DND-41 (cell line): ENCODE results near the gene NUTF2.
A peak's percentile ranks its signal among the peaks of the same experiment; 100 is the strongest.

Source experiments
- ATAC-seq: fragments of 200-7000 bp; cut with Tn5 transposase; 3 replicates; pipeline ENCODE4 v1.9.1; 2021; ENCODE audit warnings: low read depth; ENCODE audit not compliant: insufficient read depth
- DNase-seq: peaks from one replicate; pipeline ENCODE4 v3.0.0-alpha.2; 2020
- H2AFZ ChIP-seq: 2 replicates; pipeline ENCODE4 v1.6.0; 2012; ENCODE audit warnings: low read depth, low read length
- H3K27ac ChIP-seq: 2 replicates; pipeline ENCODE4 v1.5.1; 2012; ENCODE audit warnings: low read length, inconsistent platforms
- H3K27me3 ChIP-seq: fragments of 200-600 bp; sonication (generic); 2 replicates; pipeline ENCODE4 v1.6.0; 2012; ENCODE audit warnings: low read length, mild to moderate bottlenecking, inconsistent platforms; ENCODE audit not compliant: insufficient read depth, poor library complexity
- H3K36me3 ChIP-seq: 2 replicates; pipeline ENCODE4 v1.5.1; 2012; ENCODE audit warnings: low read length, inconsistent platforms; ENCODE audit not compliant: insufficient read depth
- H3K4me1 ChIP-seq: 2 replicates; pipeline ENCODE4 v1.5.1; 2012; ENCODE audit warnings: mild to moderate bottlenecking, low read length; ENCODE audit not compliant: insufficient read depth
- H3K4me2 ChIP-seq: 2 replicates; pipeline ENCODE4 v1.6.0; 2012; ENCODE audit warnings: mild to moderate bottlenecking, moderate library complexity, low read length, inconsistent platforms; ENCODE audit not compliant: insufficient read depth
- H3K4me3 ChIP-seq, 2 experiments: fragments of 200-600 bp in 1 of 2; shearing (Covaris generic) in 1 of 2; 2 replicates each; pipeline ENCODE4 v1.5.1; 2012 to 2016; ENCODE audit warnings: inconsistent platforms in 2 of 2, low read length in 2 of 2, mild to moderate bottlenecking in 2 of 2, low read depth in 1 of 2, moderate library complexity in 1 of 2
- H3K79me2 ChIP-seq: 2 replicates; pipeline ENCODE4 v1.6.0; 2012; ENCODE audit warnings: low read length, inconsistent platforms; ENCODE audit not compliant: insufficient read depth
- H3K9ac ChIP-seq: 2 replicates; pipeline ENCODE4 v1.6.0; 2012; ENCODE audit warnings: low read depth, mild to moderate bottlenecking, inconsistent platforms, low read length, moderate library complexity
- H3K9me3 ChIP-seq: 2 replicates; pipeline ENCODE4 v1.5.1; 2012; ENCODE audit warnings: low read length, moderate library complexity, mild to moderate bottlenecking, inconsistent platforms; ENCODE audit not compliant: insufficient read depth, severe bottlenecking
- H4K20me1 ChIP-seq: 2 replicates; pipeline ENCODE4 v1.6.0; 2012; ENCODE audit warnings: low read length; ENCODE audit not compliant: insufficient read depth
- EZH2 ChIP-seq: IDR thresholded peaks from 3 replicates; pipeline ENCODE4 v1.6.1; 2012; ENCODE audit warnings: borderline replicate concordance, low read depth, mild to moderate bottlenecking, moderate library complexity, low read length, inconsistent platforms; ENCODE audit not compliant: severe bottlenecking
- TF ChIP-seq, protein P1 (sequence below): IDR thresholded peaks from 2 replicates; pipeline ENCODE4 v1.5.1; 2012; ENCODE audit warnings: borderline replicate concordance, low read length, moderate library complexity, mild to moderate bottlenecking; ENCODE audit not compliant: poor library complexity, severe bottlenecking; ENCODE audit errors: extremely low read depth

NUTF2 gene

DNA sequence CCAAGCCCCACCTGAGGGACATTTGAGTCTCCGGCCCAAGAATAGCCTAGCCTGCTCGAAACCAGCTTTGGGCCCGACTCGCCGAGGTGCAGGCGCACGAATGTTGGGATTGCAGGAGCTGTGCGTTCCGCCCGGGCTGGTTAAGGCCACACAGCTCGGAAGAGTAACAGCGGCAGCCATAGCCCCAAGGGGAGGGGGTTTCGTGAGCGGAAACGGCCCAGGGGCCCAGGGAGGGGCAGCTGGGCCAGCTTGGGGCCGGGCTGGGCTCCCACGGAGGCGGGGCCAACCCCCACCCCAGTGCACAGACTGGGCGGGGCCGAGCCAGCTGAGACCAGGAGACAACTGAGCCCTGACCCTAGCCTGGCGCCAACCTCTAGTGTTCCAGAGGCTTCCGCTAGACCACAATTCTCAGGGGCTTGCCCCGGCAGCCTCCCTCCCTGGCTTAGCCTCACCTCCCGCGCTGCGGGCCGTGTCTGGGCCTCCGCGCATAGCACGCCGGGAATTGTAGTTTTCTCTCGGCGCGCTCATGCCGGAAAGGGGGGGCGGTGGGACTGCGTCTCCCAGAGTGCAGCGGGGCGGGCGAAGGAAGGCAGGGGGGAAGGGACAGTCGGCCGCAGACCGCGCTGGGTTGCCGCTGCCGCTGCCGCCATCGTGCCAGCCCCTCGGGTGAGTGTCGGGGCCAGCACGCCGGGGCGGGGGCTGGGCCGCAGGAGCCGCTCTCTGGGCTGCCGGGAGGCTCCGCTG lies at the start of gene NUTF2:
Gene NUTF2 (plus strand): TSS at position 614 of the 744 bp plus-strand sequence. CDS start 18,198 bp downstream, outside the sequence.
- H3K4me2 ChIP-seq = peak within 1 kb of the TSS; percentile 79
- H3K9ac ChIP-seq = peak within 1 kb of the TSS; percentile 95
- H3K9me3 ChIP-seq = no peaks in the 10 kb centered on the region
- DNase-seq (peak; percentile 98), ATAC-seq (peak; percentile 69)
- peak within 1 kb of the TSS; percentile 98 to 99 for H3K4me3 ChIP-seq
- peaks cover 61% of the 10 kb centered on the region for H3K4me1 ChIP-seq
- H3K36me3 ChIP-seq = peaks cover 38% of the 10 kb centered on the region
- H2AFZ ChIP-seq = peak within 1 kb of the TSS; percentile 75
- H3K27ac ChIP-seq = peak within 1 kb of the TSS; percentile 86
- peaks cover 59% of the 10 kb centered on the region for H4K20me1 ChIP-seq
- no peaks in the 10 kb centered on the region for H3K27me3 ChIP-seq
- TF ChIP-seq EZH2 = no peak
- TF ChIP-seq, protein P1, sequence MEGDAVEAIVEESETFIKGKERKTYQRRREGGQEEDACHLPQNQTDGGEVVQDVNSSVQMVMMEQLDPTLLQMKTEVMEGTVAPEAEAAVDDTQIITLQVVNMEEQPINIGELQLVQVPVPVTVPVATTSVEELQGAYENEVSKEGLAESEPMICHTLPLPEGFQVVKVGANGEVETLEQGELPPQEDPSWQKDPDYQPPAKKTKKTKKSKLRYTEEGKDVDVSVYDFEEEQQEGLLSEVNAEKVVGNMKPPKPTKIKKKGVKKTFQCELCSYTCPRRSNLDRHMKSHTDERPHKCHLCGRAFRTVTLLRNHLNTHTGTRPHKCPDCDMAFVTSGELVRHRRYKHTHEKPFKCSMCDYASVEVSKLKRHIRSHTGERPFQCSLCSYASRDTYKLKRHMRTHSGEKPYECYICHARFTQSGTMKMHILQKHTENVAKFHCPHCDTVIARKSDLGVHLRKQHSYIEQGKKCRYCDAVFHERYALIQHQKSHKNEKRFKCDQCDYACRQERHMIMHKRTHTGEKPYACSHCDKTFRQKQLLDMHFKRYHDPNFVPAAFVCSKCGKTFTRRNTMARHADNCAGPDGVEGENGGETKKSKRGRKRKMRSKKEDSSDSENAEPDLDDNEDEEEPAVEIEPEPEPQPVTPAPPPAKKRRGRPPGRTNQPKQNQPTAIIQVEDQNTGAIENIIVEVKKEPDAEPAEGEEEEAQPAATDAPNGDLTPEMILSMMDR = peak; percentile 1
- peaks cover 84% of the 10 kb centered on the region for H3K79me2 ChIP-seq

DNA sequence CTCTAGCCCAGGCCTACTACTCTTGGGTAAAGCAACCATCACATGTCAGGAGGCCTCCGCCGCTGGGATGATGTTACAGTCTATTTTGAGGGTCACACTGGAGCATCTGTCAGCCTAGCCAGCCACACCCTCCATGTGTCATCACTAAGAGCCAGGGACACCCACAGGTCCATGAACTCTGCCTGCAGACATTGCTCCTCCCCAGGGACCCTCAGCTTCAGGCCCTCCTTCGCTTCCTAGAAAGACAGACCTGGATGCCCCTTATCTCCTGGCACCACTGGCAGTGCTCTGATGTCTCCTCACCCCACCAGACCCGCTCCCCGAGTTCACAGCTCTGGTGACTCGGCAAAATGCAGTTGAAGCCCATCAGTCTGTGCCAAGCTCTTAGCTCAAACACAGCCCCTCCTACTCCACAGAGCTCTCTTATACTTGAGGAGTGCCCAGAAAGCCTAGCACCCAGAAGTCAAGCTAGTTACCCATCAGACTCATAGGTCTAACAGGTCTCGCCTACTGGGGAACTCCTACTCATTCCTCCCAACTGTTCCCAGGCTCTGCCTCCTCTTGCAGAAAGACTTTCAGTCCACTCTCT lies 46.3 kb upstream of the NUTF2 start:
- ATAC-seq (no peak), DNase-seq (no peak)
- H3K36me3 ChIP-seq = peaks cover 53% of the 10 kb centered on the region
- H3K27me3 ChIP-seq = no peaks in the 10 kb centered on the region
- no peak overlapping the region for H3K4me2 ChIP-seq
- H2AFZ ChIP-seq = no peak overlapping the region
- no peak overlapping the region for H3K4me3 ChIP-seq
- no peaks in the 10 kb centered on the region for H3K9me3 ChIP-seq
- H3K27ac ChIP-seq = peak overlapping the region; percentile 22; the same call in 1 of the 2 replicates
- H4K20me1 ChIP-seq = peaks cover 6% of the 10 kb centered on the region; the same call in 1 of the 2 replicates
- peaks cover 80% of the 10 kb centered on the region for H3K79me2 ChIP-seq
- H3K9ac ChIP-seq = no peak overlapping the region
- H3K4me1 ChIP-seq = peaks cover 21% of the 10 kb centered on the region
- TF ChIP-seq EZH2 = no peak
- TF ChIP-seq, protein P1 = no peak

DNA sequence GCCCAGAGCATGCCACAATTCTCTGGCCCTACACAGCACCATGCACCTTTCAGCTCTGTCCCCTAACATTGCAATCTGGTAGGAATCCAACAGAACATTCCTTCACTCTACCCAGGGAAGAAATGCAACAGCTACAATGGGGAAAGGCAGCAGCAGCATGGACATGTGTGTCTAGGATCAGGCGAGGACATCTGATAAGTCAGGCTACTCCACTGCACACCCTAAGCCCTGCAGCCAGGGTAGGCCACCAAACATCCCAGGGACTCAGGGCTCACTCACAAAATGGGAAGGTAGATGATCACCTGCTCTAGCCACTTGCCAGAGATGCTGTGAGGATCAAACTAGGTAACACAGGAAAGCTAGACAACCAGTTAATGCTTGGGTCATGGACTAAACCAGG lies 45.5 kb upstream of the NUTF2 start:
- TF ChIP-seq, protein P1 = no peak
- no peak for TF ChIP-seq EZH2
- Histone ChIP-seq H3K4me2 (no peak overlapping the region), H3K27ac (no peak overlapping the region), H2AFZ (no peak overlapping the region), H3K79me2 (peaks cover 85% of the 10 kb centered on the region), H3K36me3 (peaks cover 53% of the 10 kb centered on the region), H4K20me1 (peaks cover 6% of the 10 kb centered on the region; the same call in 1 of the 2 replicates), H3K4me3 (no peak overlapping the region), H3K9me3 (no peaks in the 10 kb centered on the region), H3K27me3 (no peaks in the 10 kb centered on the region), H3K4me1 (peaks cover 25% of the 10 kb centered on the region), H3K9ac (no peak overlapping the region)
- no peak for DNase-seq
- no peak for ATAC-seq
